SK-N-SH treated with all-trans-retinoic acid at 6 μM for 48 hours (cell line): ENCODE data around the gene CFAP45.

Experiments
- ATAC-seq: fragments of 200-7000 bp; cut with Tn5 transposase; 3 replicates; pipeline ENCODE4 v1.9.1; 2020; ENCODE audit warnings: mild to moderate bottlenecking, moderate library complexity
- ARNTL ChIP-seq: fragments of 450-650 bp; formaldehyde crosslinking; IDR thresholded peaks from 2 replicates; pipeline ENCODE4 v1.5.0; 2020; ENCODE audit warnings: low read depth, mild to moderate bottlenecking, moderate library complexity, borderline replicate concordance
- CSDC2 ChIP-seq: fragments of 250-450 bp; sonication (Bioruptor Pico); IDR thresholded peaks from 2 replicates; pipeline ENCODE4 v1.5.0; 2020; ENCODE audit warnings: mild to moderate bottlenecking, moderate library complexity
- ESRRG ChIP-seq: fragments of 250-450 bp; sonication (Bioruptor Pico); IDR thresholded peaks from 2 replicates; pipeline ENCODE4 v1.6.1; 2021; ENCODE audit warnings: mild to moderate bottlenecking
- GLIS3 ChIP-seq: fragments of 250-450 bp; sonication (Bioruptor Pico); IDR thresholded peaks from 2 replicates; pipeline ENCODE4 v1.5.0; 2020; ENCODE audit warnings: mild to moderate bottlenecking, moderate library complexity
- OSR1 ChIP-seq: fragments of 250-450 bp; sonication (Bioruptor Pico); IDR thresholded peaks from 2 replicates; pipeline ENCODE4 v1.8.0; 2022; ENCODE audit warnings: moderate library complexity, mild to moderate bottlenecking, inconsistent platforms
- PPARA ChIP-seq: fragments of 250-450 bp; sonication (Bioruptor Pico); IDR thresholded peaks from 2 replicates; pipeline ENCODE4 v1.5.0; 2020; ENCODE audit warnings: mild to moderate bottlenecking, borderline replicate concordance
- SNAI2 ChIP-seq: fragments of 250-450 bp; sonication (Bioruptor Pico); IDR thresholded peaks from 2 replicates; pipeline ENCODE4 v1.5.0; 2020; ENCODE audit warnings: mild to moderate bottlenecking, moderate library complexity
- TCF4 ChIP-seq: fragments of 250-450 bp; sonication (Bioruptor Pico); IDR thresholded peaks from 2 replicates; pipeline ENCODE4 v1.8.0; 2021; ENCODE audit warnings: mild to moderate bottlenecking, moderate library complexity, borderline replicate concordance
- TOX ChIP-seq: fragments of 250-450 bp; sonication (Bioruptor Pico); IDR thresholded peaks from 2 replicates; pipeline ENCODE4 v1.8.0; 2021; ENCODE audit warnings: mild to moderate bottlenecking, moderate library complexity, borderline replicate concordance
- ZC3H10 ChIP-seq: fragments of 250-450 bp; sonication (Bioruptor Pico); IDR thresholded peaks from 2 replicates; pipeline ENCODE4 v1.5.1; 2021; ENCODE audit warnings: mild to moderate bottlenecking, moderate library complexity
- ZFP3 ChIP-seq: fragments of 250-450 bp; sonication (Bioruptor Pico); IDR thresholded peaks from 2 replicates; pipeline ENCODE4 v1.5.0; 2020; ENCODE audit warnings: mild to moderate bottlenecking, moderate library complexity
- ZNF565 ChIP-seq: fragments of 450-650 bp; formaldehyde crosslinking; conservative IDR thresholded peaks from 2 replicates; pipeline ENCODE4 v1.5.0; 2020; ENCODE audit warnings: low read depth, mild to moderate bottlenecking, moderate library complexity
- ZNF70 ChIP-seq: fragments of 450-650 bp; formaldehyde crosslinking; IDR thresholded peaks from 2 replicates; pipeline ENCODE4 v1.5.0; 2020; ENCODE audit warnings: mild to moderate bottlenecking, moderate library complexity
- ZNF8 ChIP-seq: fragments of 450-650 bp; formaldehyde crosslinking; IDR thresholded peaks from 2 replicates; pipeline ENCODE4 v1.5.0; 2020; ENCODE audit warnings: mild to moderate bottlenecking, moderate library complexity
- TF ChIP-seq, protein P1 (sequence below): fragments of 250-450 bp; sonication (Bioruptor Pico); IDR thresholded peaks from 2 replicates; pipeline ENCODE4 v1.8.0; 2021; ENCODE audit warnings: low read depth, mild to moderate bottlenecking, moderate library complexity, borderline replicate concordance
- TF ChIP-seq, protein P2 (sequence below): fragments of 250-450 bp; sonication (Bioruptor Pico); IDR thresholded peaks from 2 replicates; pipeline ENCODE4 v1.5.1; 2020; ENCODE audit warnings: low read depth, mild to moderate bottlenecking, moderate library complexity
- TF ChIP-seq, protein P3 (sequence below): fragments of 250-450 bp; sonication (Bioruptor Pico); IDR thresholded peaks from 2 replicates; pipeline ENCODE4 v1.5.1; 2021; ENCODE audit warnings: mild to moderate bottlenecking, moderate library complexity
- TF ChIP-seq, protein P4 (sequence below): fragments of 250-450 bp; sonication (Bioruptor Pico); IDR thresholded peaks from 2 replicates; pipeline ENCODE4 v1.8.0; 2020; ENCODE audit warnings: mild to moderate bottlenecking, moderate library complexity, borderline replicate concordance

The CFAP45 gene

DNA sequence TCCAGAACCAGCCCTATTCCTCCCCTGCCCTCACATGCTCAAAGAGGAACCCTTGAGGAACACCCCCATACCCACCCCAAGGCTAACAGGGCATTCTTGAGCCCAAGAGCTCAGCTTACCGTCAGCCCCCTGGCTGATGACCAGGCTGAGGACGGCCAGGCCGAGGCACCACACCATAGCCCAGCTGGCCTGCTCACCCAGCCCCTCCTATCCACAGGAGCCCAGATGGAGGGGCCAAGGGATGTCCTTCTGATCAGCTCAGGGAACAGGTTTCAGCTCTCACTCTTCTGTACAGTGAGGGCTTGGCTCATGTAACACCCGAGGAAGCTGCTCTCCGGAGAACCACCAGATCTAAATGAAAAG, 43.3 kb upstream of the CFAP45 start (continued):
- TF ChIP-seq, protein P1, sequence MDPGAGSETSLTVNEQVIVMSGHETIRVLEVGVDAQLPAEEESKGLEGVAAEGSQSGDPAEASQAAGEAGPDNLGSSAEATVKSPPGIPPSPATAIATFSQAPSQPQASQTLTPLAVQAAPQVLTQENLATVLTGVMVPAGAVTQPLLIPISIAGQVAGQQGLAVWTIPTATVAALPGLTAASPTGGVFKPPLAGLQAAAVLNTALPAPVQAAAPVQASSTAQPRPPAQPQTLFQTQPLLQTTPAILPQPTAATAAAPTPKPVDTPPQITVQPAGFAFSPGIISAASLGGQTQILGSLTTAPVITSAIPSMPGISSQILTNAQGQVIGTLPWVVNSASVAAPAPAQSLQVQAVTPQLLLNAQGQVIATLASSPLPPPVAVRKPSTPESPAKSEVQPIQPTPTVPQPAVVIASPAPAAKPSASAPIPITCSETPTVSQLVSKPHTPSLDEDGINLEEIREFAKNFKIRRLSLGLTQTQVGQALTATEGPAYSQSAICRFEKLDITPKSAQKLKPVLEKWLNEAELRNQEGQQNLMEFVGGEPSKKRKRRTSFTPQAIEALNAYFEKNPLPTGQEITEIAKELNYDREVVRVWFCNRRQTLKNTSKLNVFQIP (CRISPR knock-in tag) = no peak
- TF ChIP-seq PPARA (no peak), TCF4 (CRISPR knock-in tag) (no peak), GLIS3 (CRISPR knock-in tag) (no peak), ARNTL (no peak), ESRRG (CRISPR knock-in tag) (no peak)
- TF ChIP-seq, protein P2, sequence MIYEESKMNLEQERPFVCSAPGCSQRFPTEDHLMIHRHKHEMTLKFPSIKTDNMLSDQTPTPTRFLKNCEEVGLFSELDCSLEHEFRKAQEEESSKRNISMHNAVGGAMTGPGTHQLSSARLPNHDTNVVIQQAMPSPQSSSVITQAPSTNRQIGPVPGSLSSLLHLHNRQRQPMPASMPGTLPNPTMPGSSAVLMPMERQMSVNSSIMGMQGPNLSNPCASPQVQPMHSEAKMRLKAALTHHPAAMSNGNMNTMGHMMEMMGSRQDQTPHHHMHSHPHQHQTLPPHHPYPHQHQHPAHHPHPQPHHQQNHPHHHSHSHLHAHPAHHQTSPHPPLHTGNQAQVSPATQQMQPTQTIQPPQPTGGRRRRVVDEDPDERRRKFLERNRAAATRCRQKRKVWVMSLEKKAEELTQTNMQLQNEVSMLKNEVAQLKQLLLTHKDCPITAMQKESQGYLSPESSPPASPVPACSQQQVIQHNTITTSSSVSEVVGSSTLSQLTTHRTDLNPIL = no peak
- TF ChIP-seq, all 23 proteins: peak for 0

DNA sequence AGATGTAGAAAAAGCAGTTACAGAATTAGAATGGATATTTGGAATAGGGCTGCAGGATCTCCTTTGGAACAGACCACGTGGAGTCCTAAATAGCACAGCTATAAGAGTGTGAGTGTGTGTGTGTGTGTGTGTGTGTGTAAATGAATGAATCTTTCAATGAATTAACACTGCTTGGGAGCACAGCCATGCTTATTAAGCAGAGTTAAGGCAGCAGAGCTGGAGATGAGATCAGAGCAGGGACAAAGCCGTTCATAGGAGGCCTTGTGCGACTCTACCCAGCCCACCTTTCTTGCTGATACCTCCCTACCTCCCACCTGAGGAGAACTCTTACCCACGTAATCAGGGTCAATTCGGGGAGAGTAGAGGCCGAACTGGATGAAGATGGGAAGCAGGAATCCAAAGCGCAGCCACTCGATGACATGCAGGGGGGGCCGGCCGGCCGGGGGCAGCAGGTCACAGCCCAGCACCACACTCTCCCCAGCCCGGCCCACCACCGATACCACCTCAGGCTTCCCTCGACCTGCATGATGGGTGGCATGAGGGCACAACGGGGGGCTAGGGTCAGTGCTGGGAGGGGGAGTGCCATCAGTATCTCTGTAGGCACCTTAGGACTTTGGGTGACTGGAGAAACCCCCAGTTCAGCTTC, 42.8 kb upstream of the CFAP45 start:
- TF ChIP-seq SNAI2 (CRISPR knock-in tag) (no peak), ARNTL (no peak), ZC3H10 (no peak), ESRRG (CRISPR knock-in tag) (no peak), ZNF8 (CRISPR knock-in tag) (no peak), TOX (CRISPR knock-in tag) (no peak)
- TF ChIP-seq, protein P2 = no peak
- TF ChIP-seq, protein P3, sequence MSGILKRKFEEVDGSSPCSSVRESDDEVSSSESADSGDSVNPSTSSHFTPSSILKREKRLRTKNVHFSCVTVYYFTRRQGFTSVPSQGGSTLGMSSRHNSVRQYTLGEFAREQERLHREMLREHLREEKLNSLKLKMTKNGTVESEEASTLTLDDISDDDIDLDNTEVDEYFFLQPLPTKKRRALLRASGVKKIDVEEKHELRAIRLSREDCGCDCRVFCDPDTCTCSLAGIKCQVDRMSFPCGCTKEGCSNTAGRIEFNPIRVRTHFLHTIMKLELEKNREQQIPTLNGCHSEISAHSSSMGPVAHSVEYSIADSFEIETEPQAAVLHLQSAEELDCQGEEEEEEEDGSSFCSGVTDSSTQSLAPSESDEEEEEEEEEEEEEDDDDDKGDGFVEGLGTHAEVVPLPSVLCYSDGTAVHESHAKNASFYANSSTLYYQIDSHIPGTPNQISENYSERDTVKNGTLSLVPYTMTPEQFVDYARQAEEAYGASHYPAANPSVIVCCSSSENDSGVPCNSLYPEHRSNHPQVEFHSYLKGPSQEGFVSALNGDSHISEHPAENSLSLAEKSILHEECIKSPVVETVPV (CRISPR knock-in tag) = no peak
- TF ChIP-seq, protein P4, sequence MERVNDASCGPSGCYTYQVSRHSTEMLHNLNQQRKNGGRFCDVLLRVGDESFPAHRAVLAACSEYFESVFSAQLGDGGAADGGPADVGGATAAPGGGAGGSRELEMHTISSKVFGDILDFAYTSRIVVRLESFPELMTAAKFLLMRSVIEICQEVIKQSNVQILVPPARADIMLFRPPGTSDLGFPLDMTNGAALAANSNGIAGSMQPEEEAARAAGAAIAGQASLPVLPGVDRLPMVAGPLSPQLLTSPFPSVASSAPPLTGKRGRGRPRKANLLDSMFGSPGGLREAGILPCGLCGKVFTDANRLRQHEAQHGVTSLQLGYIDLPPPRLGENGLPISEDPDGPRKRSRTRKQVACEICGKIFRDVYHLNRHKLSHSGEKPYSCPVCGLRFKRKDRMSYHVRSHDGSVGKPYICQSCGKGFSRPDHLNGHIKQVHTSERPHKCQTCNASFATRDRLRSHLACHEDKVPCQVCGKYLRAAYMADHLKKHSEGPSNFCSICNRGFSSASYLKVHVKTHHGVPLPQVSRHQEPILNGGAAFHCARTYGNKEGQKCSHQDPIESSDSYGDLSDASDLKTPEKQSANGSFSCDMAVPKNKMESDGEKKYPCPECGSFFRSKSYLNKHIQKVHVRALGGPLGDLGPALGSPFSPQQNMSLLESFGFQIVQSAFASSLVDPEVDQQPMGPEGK (CRISPR knock-in tag) = no peak
- ATAC-seq = no peak

DNA sequence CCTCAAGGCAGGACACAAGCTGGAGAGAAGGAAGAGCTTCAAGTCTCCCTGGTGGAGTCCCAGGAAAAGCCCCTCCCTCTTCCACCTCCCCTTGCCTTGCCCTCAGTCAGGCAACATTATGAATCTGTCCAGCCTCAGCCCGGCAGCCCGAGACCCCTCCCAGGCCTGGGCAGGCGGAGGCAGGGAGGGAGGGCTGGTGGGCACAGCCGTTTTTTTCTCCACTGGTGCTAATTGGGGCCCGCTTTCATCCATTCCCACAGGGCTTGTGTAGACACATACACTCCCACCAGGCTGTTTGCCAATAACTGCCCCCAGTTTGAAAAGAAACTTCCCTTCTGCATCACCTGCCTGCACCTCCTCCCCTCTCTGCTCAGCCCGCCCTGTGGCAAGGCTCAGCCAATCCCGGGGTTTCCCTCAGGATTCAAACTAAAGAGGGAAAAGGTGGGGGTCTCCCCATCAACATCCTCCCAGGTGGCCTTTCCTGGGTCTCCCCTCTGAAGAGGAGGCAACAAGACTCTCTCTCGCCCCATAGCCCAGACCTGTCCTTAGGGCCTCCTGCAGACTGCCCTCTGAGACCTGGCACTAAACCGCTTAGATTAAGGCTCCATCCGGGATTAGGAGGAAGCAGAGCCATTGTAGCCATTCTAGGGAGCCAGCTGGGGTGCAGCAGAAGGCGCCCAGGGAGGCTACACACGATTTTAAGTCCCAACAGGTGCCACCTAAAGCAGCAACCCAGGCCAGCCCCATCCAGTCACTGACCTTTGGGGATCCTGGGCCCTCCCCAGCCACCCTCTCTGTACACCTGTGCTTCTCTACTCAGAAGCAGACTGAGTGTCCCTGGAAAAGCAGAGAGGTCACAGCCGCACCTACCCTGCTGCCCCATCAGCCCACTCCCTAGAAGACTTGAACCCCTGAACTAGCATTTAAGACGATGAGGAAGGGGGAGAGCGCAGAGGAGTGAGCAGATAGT, 41.9 kb upstream of the CFAP45 start:
- ATAC-seq = no peak
- TF ChIP-seq ZNF565 (CRISPR knock-in tag) (no peak), ZFP3 (CRISPR knock-in tag) (no peak)

DNA sequence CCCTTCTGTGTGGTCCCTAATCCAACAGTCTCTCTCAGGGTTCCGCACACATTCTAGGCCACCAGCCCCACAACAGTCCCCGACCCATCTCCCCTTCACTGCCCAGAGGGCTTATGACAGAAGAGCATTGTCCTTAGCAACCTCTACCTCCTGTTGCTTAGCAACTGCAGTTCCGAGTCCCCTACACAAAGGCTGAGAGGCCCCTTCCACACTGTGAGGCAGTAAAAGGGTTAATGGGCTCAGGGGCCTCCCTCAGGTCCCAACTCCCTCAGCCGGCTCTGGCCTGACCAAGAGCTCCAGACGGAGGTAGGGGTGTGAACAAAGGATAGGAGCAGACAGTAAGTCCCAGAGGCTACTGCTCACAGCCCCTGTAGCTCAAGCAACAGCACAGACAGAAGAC, 41.2 kb upstream of the CFAP45 start:
- TF ChIP-seq CSDC2 (CRISPR knock-in tag) (no peak), ZNF70 (CRISPR knock-in tag) (no peak), ZNF565 (CRISPR knock-in tag) (no peak), OSR1 (CRISPR knock-in tag) (no peak), ESRRG (CRISPR knock-in tag) (no peak), TCF4 (CRISPR knock-in tag) (no peak), ARNTL (no peak)
- TF ChIP-seq, protein P1 (CRISPR knock-in tag) = no peak
- TF ChIP-seq, all 23 proteins: peak for 0
- ATAC-seq = no peak
